ENCODE results near the gene DGUOK.

The DGUOK gene

DNA sequence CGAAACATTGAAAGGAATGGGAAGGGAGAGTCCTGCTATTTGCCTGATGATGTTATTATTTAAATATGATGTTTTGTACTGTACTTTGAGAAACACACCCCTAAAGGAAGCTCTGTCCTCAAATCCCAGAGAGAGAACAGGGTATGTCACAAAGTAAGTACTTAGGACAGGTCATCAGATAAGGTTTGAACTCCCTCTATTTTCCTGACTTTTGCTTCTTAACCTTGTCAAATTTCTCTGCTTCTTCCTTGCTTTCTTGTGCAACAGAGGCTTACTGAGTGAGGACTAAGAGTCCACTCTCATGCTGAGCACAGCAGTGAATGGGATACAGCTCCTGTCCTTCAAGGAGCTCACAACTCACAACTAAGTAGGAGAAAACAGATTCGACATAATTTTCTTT is 3.7 kb downstream of the DGUOK start:
- TF ChIP-seq, protein P1, sequence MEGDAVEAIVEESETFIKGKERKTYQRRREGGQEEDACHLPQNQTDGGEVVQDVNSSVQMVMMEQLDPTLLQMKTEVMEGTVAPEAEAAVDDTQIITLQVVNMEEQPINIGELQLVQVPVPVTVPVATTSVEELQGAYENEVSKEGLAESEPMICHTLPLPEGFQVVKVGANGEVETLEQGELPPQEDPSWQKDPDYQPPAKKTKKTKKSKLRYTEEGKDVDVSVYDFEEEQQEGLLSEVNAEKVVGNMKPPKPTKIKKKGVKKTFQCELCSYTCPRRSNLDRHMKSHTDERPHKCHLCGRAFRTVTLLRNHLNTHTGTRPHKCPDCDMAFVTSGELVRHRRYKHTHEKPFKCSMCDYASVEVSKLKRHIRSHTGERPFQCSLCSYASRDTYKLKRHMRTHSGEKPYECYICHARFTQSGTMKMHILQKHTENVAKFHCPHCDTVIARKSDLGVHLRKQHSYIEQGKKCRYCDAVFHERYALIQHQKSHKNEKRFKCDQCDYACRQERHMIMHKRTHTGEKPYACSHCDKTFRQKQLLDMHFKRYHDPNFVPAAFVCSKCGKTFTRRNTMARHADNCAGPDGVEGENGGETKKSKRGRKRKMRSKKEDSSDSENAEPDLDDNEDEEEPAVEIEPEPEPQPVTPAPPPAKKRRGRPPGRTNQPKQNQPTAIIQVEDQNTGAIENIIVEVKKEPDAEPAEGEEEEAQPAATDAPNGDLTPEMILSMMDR (IDR thresholded peaks at IDR 0.05; ENCODE audit: control insufficient read depth, insufficient read depth, low read depth, low read length, missing control alignments) = no peak
- DNase-seq (ENCODE audit: low read depth) = no peak
- H3K4me3 ChIP-seq (ENCODE audit: control insufficient read depth, low read depth, low read length) = no peak overlapping the region

DNA sequence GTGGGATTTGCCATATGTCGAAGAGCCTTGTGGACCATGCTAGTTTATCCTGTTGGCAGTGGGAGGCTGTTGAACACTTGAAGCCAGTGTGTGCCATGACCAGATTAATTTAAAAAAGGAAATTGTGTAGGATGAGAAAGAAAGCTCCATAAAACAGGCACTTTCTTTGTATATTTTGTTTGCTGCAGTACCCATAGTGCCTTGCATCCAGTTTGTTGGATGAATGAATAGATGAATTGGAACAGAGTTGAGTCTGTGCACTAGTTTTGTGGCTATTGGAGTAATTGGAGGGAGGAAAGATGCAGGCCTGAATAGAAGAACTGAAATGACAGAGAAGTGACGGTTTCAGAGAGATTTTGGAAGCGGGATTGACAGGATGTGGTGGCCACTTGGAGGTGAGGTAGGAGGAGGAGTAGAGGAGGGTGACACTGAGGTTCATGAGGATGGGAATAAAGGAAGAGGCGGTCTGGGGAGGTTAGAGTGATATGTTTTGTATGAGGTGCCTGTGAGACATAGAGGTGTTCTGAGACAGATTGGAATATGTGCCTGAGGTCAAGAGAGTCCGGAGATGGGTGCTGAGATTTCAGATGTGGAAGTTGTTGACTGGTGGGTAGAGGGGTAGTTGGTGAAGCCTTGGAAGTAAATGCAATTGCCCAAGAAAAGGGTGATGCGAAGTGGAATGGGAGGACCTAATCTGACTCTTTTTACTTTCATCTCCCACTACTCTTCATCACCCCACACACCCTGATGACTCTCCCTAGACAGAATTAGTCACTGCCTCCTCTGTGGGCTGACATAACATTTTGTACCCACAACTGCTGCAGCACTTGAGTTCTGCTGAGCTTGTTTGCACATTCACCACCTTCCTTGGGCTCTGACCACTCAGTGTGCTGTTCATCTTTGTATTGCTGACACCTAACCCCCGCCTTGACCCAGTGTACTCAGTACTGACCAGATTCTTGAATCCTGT is 5.1 kb downstream of the DGUOK start:
- TF ChIP-seq, protein P1 (IDR thresholded peaks at IDR 0.05; ENCODE audit: control insufficient read depth, insufficient read depth, low read depth, low read length, missing control alignments) = no peak
- DNase-seq (ENCODE audit: low read depth) = no peak
- H3K4me3 ChIP-seq (ENCODE audit: control insufficient read depth, low read depth, low read length) = no peak overlapping the region

DNA sequence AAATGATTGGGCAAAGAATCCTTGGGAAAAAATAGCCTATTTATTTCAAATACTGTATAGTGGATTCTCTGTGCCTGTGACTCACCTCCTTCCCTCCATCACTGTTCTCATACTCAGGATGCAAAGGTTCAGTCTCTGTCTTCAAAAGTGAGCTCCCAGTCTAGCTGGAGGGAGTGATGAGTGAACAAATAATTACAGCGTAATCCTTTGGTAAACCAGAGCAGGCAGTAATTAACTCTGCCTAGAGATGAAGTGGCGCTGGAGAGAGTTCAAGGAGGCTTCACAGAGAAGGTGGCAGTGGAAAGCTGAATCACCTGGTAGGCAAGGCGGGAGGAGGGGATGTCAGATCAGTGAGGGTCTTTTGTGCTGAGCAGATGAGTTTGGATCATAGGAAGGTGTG is 6.5 kb downstream of the DGUOK start:
- TF ChIP-seq, protein P1 (IDR thresholded peaks at IDR 0.05; ENCODE audit: control insufficient read depth, insufficient read depth, low read depth, low read length, missing control alignments) = no peak
- no peak for DNase-seq (ENCODE audit: low read depth)
- H3K4me3 ChIP-seq (ENCODE audit: control insufficient read depth, low read depth, low read length) = no peak overlapping the region

DNA sequence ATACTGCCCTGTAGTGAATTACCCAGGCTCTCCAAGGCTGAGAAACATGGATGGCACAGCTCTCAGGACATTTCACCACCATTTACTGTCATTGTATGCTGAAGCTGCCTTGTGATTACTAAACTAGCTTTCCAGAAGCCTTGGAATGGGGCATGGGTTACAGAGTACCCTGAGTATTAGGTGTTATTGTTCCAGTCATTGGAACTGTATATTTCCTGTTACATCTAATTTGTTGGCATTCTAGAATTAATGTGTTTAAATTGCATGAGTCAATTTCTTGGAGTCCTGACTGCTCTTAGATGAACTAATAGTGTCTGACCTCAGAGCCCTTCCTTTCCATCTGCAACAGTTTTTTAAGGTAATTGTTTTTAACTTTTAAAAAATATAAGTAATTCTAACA is 9.0 kb downstream of the DGUOK start:
- no peak overlapping the region for H3K4me3 ChIP-seq (ENCODE audit: control insufficient read depth, low read depth, low read length)
- TF ChIP-seq, protein P1 (IDR thresholded peaks at IDR 0.05; ENCODE audit: control insufficient read depth, insufficient read depth, low read depth, low read length, missing control alignments) = no peak
- DNase-seq (ENCODE audit: low read depth) = no peak

DNA sequence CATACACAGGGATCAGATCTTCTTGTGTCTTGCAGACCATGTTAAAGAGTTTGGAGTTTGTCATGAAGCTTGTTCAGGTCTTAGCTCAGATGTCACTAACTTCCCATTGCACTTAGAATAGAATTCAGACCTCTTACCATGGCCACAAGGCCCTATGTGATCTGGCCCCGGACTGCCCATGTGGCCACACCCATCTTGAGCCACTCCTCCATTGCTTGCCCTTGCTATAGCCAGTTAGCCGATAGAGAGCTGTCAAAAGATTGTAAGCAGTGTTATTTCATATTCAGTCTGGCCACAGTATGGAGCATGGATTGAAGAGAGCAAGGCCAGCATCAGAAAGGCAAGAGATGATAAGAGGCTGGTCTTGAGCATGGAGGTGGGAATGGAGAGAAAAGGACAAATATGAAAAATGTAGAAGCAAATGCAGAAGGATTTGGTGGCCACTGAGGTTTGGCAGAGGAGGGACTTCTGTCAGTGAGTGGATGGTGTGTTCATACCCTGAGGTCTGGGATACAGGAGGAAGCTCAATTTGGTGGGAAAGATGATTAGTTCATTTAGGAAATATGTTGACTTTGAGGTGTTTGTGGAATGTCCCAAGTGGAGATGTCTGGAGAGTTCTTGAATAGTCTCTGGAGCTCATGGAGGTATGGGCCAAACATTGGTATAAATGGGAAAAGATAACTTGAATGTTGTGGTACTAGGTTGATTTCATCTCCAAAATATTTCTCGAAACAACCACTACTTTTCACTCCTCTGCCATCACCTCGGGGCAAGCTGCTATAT is 10.6 kb downstream of the DGUOK start:
- TF ChIP-seq, protein P1 (IDR thresholded peaks at IDR 0.05; ENCODE audit: control insufficient read depth, insufficient read depth, low read depth, low read length, missing control alignments) = no peak
- H3K4me3 ChIP-seq (ENCODE audit: control insufficient read depth, low read depth, low read length) = no peak overlapping the region
- DNase-seq (ENCODE audit: low read depth) = no peak

DNA sequence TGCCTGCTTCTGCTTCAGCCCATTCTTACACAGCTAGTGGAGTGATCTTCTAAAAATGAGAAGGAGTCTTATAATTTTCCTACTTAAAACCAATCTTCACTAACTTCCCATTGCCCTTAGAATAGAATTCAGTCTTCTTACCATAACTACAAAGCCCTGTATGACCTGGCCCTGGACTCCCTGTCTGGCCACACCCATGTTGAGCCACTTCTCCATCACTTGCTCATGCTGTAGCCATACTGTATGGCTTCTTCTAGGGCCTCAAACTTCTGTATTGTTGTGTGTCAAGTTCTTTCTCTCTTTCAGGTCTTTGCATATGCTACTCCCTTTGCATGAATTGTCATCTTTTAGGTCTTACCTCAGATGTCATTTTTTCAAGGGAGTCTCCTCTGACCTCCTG is 11.2 kb downstream of the DGUOK start:
- no peak for DNase-seq (ENCODE audit: low read depth)
- TF ChIP-seq, protein P1 (IDR thresholded peaks at IDR 0.05; ENCODE audit: control insufficient read depth, insufficient read depth, low read depth, low read length, missing control alignments) = no peak
- no peak overlapping the region for H3K4me3 ChIP-seq (ENCODE audit: control insufficient read depth, low read depth, low read length)

Data from AG09309 (cell line).